ENCODE data around the gene PMEPA1.

- no peak for TF ChIP-seq CTCF (IDR thresholded peaks at IDR 0.05)
- TF ChIP-seq POLR2A (IDR thresholded peaks at IDR 0.05): no peak
- no peak for TF ChIP-seq POLR2AphosphoS5 (IDR thresholded peaks at IDR 0.05)
- TF ChIP-seq EP300 (IDR thresholded peaks at IDR 0.05): no peak
Measured at GRCh38 chr20:57603120-57603519, 106.7 kb downstream of the PMEPA1 start.
